GM23248 (cell line): ENCODE data around the gene GOLGA8N. TPM values are rescaled to one million over a fixed set of nuclear protein-coding genes. Genes with fewer than 3 reads are reported as not detected.

Experiments
- DNase-seq: peaks from one replicate; pipeline ENCODE4 v3.0.0-alpha.2; 2015
- H2AFZ ChIP-seq: fragments of 200-600 bp; sonication (generic); 2 replicates; pipeline ENCODE4 v1.6.1; 2016; ENCODE audit warnings: antibody characterized with exemption
- H3F3A ChIP-seq: fragments of 200-600 bp; sonication (generic); 2 replicates; pipeline ENCODE4 v1.6.1; 2016; ENCODE audit warnings: mild to moderate bottlenecking, antibody characterized with exemption, mixed run types; ENCODE audit not compliant: insufficient read depth
- H3K27ac ChIP-seq: fragments of 200-600 bp; sonication (generic); 2 replicates; pipeline ENCODE4 v1.5.1; 2016; ENCODE audit warnings: mild to moderate bottlenecking
- H3K27me3 ChIP-seq: fragments of 200-600 bp; sonication (generic); replicated peaks from 2 replicates; pipeline ENCODE4 v1.6.1; 2016; ENCODE audit warnings: mild to moderate bottlenecking; ENCODE audit not compliant: insufficient read depth
- H3K36me3 ChIP-seq: fragments of 200-600 bp; sonication (generic); 2 replicates; pipeline ENCODE4 v1.6.1; 2016; ENCODE audit warnings: low read depth, mild to moderate bottlenecking
- H3K4me1 ChIP-seq: fragments of 200-600 bp; sonication (generic); 2 replicates; pipeline ENCODE4 v1.6.1; 2016; ENCODE audit warnings: mild to moderate bottlenecking; ENCODE audit not compliant: insufficient read depth
- H3K4me2 ChIP-seq: fragments of 200-600 bp; sonication (generic); one replicate; pipeline ENCODE4 v1.6.1; 2016; ENCODE audit warnings: mild to moderate bottlenecking; ENCODE audit not compliant: unreplicated experiment
- H3K4me3 ChIP-seq: fragments of 200-600 bp; sonication (generic); 2 replicates; pipeline ENCODE4 v1.5.1; 2016; ENCODE audit warnings: mild to moderate bottlenecking
- H3K79me2 ChIP-seq: fragments of 200-600 bp; sonication (generic); 2 replicates; pipeline ENCODE4 v1.6.1; 2016; ENCODE audit warnings: mild to moderate bottlenecking; ENCODE audit not compliant: insufficient read depth
- H3K9ac ChIP-seq: fragments of 200-600 bp; sonication (generic); 2 replicates; pipeline ENCODE4 v1.6.1; 2016; ENCODE audit warnings: mild to moderate bottlenecking
- H3K9me2 ChIP-seq: fragments of 200-600 bp; sonication (generic); 2 replicates; pipeline ENCODE4 v1.6.1; 2016; ENCODE audit warnings: mixed run types, mild to moderate bottlenecking, moderate library complexity; ENCODE audit not compliant: insufficient read depth
- H3K9me3 ChIP-seq: fragments of 200-600 bp; sonication (generic); one replicate; pipeline ENCODE4 v1.6.1; 2017; ENCODE audit warnings: low read depth
- H4K20me1 ChIP-seq: fragments of 200-600 bp; sonication (generic); 2 replicates; pipeline ENCODE4 v1.6.0; 2016; ENCODE audit not compliant: insufficient read depth
- EZH2 ChIP-seq: fragments of 200-600 bp; sonication (generic); IDR thresholded peaks from 2 replicates; pipeline ENCODE4 v1.6.1; 2018; ENCODE audit warnings: antibody characterized with exemption, mild to moderate bottlenecking; ENCODE audit not compliant: insufficient read depth, poor library complexity, severe bottlenecking
- EZH2phosphoT487 ChIP-seq: fragments of 200-600 bp; sonication (generic); IDR thresholded peaks from 2 replicates; pipeline ENCODE4 v1.6.1; 2018; ENCODE audit warnings: antibody characterized with exemption, moderate library complexity, mild to moderate bottlenecking, low read depth; ENCODE audit not compliant: insufficient read depth
- WGBS, 2 experiments: methylation state at CpG; one replicate each; pipeline ENCODE4 v1.1.6; 2015 to 2017; ENCODE audit warnings: low lambda C conversion rate in 2 of 2, low coverage in 1 of 2; ENCODE audit errors: missing lambda C conversion rate in 2 of 2; 5-methylcytosine and 5-hydroxymethylcytosine counted together
- in situ Hi-C: fragments of 300-500 bp; cut with MboI; formaldehyde crosslinking; loops from 2 replicates; pipeline ENCODE4 v1.15.0; 2020
- polyA plus RNA-seq: library from polyadenylated mRNA; unstranded; fragments of >200 nt; fragmentation: Nextera tagmentation; extraction: Ambion mirVana; gene quantifications from 2 replicates; pipeline ENCODE4 v1.2.1, GENCODE V29; 2016
- total RNA-seq: library from RNA; depleted of rRNA; stranded (reverse); fragments of >200 nt; shearing (Covaris generic); gene quantifications from 2 replicates; pipeline ENCODE4 v1.2.3, GENCODE V29; 2014

The GOLGA8N gene
- total and polyA plus RNA-seq, 2 experiments from 2014 or later: 0.35 to 0.65 TPM

DNA sequence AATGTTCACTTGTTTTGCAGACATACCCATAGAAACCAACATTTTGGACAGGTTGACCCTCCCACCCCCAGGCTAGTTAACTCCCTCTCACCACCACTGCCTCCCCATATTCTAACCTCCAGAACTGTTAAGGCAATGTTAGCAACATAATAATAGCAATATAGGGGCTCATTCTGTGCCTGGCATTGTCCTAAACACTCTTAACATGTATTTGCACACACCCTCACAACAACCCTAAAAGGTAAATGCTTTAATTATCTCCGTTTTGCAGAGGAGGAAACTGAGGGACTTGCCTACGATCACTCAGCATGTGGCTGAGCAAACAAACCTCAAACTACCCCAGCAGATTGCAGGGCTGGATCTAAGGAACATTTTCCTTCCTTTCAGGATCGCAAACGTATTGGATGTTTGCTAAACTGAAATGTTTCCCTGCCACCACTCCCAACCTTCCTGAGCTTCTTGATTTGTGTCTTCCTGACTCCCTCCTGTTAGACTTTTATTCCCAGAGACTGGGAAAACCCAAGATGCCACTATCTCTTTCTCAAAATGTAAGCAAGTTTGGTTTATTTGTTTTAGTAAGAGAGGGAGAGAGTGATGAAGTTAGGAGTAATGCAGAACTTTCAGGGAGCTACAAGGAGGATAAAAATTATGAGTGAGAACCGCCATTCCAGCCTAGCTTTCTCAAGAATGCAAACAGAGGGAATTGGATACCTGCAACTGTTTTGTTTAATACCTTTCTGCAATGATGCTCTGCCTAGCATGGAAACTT is 49.6 kb downstream of the GOLGA8N start:
- Histone ChIP-seq H2AFZ (no peak overlapping the region), H3K4me3 (no peak overlapping the region), H3K9me2 (no peaks in the 10 kb centered on the region), H3K4me1 (no peaks in the 10 kb centered on the region; the same call in 1 of the 2 replicates), H3K36me3 (no peaks in the 10 kb centered on the region; the same call in 1 of the 2 replicates), H3K27me3 (no peaks in the 10 kb centered on the region), H3F3A (peaks cover 6% of the 10 kb centered on the region), H3K79me2 (no peaks in the 10 kb centered on the region), H3K27ac (no peak overlapping the region), H3K9me3 (no peaks in the 10 kb centered on the region), H3K4me2 (no peak overlapping the region), H3K9ac (no peak overlapping the region), H4K20me1 (no peaks in the 10 kb centered on the region)
- WGBS, 2 experiments: 88 to 89% methylated on average over 5 of the region's 5 CpGs
- no peak for DNase-seq
- in situ Hi-C loops: no loop called here
- TF ChIP-seq EZH2 (no peak), EZH2phosphoT487 (no peak)

GRCh38 chr15:32643907-32644445 is 50.7 kb downstream of the GOLGA8N start:
- H3K9ac ChIP-seq: no peak overlapping the region
- H3K4me2 ChIP-seq: no peak overlapping the region
- H3K9me3 ChIP-seq: no peaks in the 10 kb centered on the region
- peaks cover 6% of the 10 kb centered on the region for H3F3A ChIP-seq
- H3K79me2 ChIP-seq: no peaks in the 10 kb centered on the region
- TF ChIP-seq EZH2phosphoT487: no peak
- no peak overlapping the region for H3K27ac ChIP-seq
- no peaks in the 10 kb centered on the region for H3K27me3 ChIP-seq
- H3K9me2 ChIP-seq: no peaks in the 10 kb centered on the region
- no peaks in the 10 kb centered on the region for H3K36me3 ChIP-seq
- in situ Hi-C loops: no loop called here
- H3K4me3 ChIP-seq: no peak overlapping the region
- no peaks in the 10 kb centered on the region; the same call in 1 of the 2 replicates for H3K4me1 ChIP-seq
- 95 to 96% methylated on average over 1 of the region's 1 CpG for WGBS, 2 experiments
- no peak overlapping the region for H2AFZ ChIP-seq
- DNase-seq: peak; percentile 50
- no peaks in the 10 kb centered on the region for H4K20me1 ChIP-seq

DNA sequence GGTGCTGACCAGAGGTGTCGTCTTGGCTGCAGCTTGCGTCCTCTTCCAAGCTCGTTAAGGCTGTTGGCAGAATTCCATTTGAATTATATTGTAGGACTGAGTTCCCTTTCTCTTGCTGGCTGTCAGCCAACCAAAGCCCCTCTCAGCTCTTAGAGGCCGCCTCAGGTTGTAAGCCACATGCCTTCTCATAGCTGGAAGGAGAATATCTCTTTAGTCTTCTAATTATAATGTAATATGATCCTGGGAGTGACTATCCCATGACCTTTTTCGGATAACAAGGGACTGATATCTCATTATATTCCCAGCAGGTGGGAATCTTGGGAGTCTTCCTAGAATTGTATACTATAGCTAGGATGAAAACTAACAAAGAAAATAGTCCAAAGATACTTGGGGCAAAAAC is 53.0 kb downstream of the GOLGA8N start:
- Histone ChIP-seq H3K4me3 (no peak overlapping the region), H3K9me3 (no peaks in the 10 kb centered on the region), H3K9ac (no peak overlapping the region), H3K4me2 (no peak overlapping the region), H2AFZ (no peak overlapping the region), H3K79me2 (no peaks in the 10 kb centered on the region), H3K9me2 (no peaks in the 10 kb centered on the region), H3F3A (peaks cover 9% of the 10 kb centered on the region), H3K27ac (no peak overlapping the region), H4K20me1 (no peaks in the 10 kb centered on the region), H3K4me1 (no peaks in the 10 kb centered on the region; the same call in 1 of the 2 replicates), H3K36me3 (no peaks in the 10 kb centered on the region), H3K27me3 (no peaks in the 10 kb centered on the region)
- TF ChIP-seq EZH2phosphoT487 (no peak), EZH2 (no peak)
- in situ Hi-C loops: loop anchor here (5.0 kb wide), 1 partner anchor 346 kb away; no protein-coding TSS in a partner anchor
- DNase-seq: no peak
- 73% methylated on average over 5 of the region's 5 CpGs for WGBS, 2 experiments

- Histone ChIP-seq H3K4me1 (no peaks in the 10 kb centered on the region; the same call in 1 of the 2 replicates), H3K27me3 (no peaks in the 10 kb centered on the region), H3K4me2 (no peak overlapping the region), H3K9me2 (no peaks in the 10 kb centered on the region), H3K4me3 (no peak overlapping the region), H3K27ac (no peak overlapping the region), H3K9ac (no peak overlapping the region), H3K36me3 (no peaks in the 10 kb centered on the region), H3F3A (peaks cover 3% of the 10 kb centered on the region; the same call in 1 of the 2 replicates), H3K79me2 (no peaks in the 10 kb centered on the region), H2AFZ (no peak overlapping the region; the same call in 1 of the 2 replicates), H3K9me3 (no peaks in the 10 kb centered on the region), H4K20me1 (no peaks in the 10 kb centered on the region)
- 53 to 59% methylated on average over 5 of the region's 5 CpGs for WGBS, 2 experiments
- peak; percentile 65 for DNase-seq
- TF ChIP-seq EZH2phosphoT487: no peak
- no peak for TF ChIP-seq EZH2
- in situ Hi-C loops: loop anchor here (5.0 kb wide), 1 partner anchor 343 kb away; no protein-coding TSS in a partner anchor
Measured at GRCh38 chr15:32649342-32649741, 56.1 kb downstream of the GOLGA8N start.
